Renal cortex interstitium (tissue), 11 donors: ENCODE data around the gene KLHL35. TPM values are rescaled to one million over a fixed set of nuclear protein-coding genes. Genes with fewer than 3 reads are reported as not detected.

Experiments
- DNase-seq, 11 donors: peaks; one replicate each; pipeline ENCODE4 v3.0.0-alpha.2; 2013; ENCODE audit warnings: low read depth in 9 of 11, low spot score in 4 of 11; ENCODE audit errors: extremely low read depth in 1 of 11
- polyA plus RNA-seq, 3 donors: library from polyadenylated mRNA; unstranded; fragments of 120-200 nt; gene quantifications; one replicate each; pipeline ENCODE4 v1.2.1, GENCODE V29; 2013; ENCODE audit not compliant: insufficient read length in 3 of 3

Gene KLHL35
- polyA plus RNA-seq, 3 donors, result 0.46 to 0.68 (median 0.47) TPM

DNA sequence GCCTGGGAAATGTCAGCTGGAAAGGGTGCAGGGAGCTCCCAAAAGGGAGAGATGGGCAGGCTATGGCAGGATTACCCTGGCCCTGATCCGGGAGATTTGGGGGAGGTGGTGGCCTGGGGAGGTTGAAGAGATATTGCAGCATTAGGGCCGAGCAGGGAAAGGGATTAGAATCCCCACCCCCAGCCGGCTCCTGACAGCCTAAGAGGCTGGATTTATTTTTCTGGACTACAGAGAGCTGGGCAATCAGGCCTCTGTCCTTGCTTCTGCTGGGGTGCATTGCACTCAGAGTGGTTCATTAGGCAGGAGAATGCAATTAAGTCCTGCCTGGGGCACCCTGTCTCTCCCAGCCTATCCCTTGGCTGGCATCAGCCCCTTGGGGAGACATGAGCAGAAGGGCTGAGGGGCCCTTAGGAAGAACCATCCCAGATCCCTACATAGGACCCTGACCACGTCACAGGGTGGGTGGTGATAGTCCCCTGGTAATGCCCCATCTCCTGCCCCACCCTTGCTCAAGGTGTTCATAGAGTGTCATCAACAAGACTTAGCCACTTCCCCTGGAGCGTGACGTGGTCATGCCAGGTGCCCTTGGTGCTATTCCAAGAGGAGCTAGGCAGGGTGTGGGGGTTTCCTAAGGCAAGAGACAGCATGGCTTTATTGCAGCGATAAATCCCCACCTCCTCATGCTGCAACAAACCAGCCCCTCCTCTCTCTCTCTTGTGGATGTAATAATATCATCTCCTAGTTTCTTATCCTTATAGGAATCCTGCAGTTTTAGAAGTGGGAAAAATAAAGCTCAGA, 38.4 kb upstream of the KLHL35 start:
- DNase-seq, result peak in 1 of 11 donors; percentile 48

DNA sequence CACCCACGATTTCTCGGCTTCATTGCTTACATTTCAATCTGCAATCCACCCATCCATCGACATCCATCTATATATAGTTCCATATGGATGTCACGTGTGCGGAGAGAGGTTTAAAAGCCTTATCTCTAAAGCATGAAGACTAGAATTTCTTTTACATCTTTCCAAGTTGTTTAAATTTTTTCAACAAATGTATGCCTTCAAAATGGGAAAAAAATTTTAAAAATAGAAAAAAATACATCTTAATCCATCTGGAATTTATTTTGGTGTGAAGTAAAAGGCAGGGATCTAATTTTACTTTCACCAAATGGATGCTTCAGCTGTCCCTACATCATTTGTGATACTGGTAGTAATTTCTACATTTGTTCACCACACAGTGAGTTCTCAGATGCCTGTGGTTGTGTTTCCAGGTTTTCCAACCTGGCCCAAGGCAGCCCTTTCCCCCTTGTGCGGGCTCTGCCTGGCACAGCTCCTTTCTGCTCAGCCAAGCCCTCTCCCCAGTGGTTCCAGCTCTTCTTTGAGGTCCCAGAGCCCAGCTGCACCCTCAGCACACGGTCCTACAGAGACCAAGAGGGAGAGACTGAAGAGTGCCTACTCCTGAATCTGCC, 37.6 kb upstream of the KLHL35 start:
- no peak for DNase-seq

DNA sequence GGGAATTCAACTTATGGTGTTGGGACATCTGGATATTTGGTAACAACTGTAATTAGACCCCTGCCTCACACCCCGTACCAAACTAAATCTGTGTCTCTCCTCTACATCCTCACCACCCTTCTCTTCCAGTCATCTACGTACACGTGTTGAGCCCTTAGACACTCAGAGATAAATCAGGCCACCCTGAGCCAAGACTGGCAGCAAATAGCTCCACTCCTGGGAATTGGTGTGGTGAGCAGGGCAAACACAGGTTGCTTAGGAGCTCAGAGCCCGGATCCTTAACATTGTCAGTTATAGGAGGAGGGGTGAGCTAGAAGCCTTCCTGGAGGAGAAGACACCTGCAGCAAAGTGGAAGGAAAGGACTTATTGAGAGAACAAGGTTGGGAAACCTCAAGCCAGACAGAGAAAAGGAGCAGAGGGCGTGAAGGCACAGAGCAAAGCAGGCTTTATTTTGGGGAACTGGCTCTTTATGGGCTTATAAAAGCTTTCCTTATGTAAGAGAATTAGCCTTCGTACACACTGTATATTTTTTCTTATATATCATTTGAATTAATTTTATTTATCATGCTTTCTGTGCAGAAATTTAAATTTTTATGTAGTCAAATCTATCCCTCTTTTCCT, 36.9 kb upstream of the KLHL35 start:
- DNase-seq, result no peak

DNA sequence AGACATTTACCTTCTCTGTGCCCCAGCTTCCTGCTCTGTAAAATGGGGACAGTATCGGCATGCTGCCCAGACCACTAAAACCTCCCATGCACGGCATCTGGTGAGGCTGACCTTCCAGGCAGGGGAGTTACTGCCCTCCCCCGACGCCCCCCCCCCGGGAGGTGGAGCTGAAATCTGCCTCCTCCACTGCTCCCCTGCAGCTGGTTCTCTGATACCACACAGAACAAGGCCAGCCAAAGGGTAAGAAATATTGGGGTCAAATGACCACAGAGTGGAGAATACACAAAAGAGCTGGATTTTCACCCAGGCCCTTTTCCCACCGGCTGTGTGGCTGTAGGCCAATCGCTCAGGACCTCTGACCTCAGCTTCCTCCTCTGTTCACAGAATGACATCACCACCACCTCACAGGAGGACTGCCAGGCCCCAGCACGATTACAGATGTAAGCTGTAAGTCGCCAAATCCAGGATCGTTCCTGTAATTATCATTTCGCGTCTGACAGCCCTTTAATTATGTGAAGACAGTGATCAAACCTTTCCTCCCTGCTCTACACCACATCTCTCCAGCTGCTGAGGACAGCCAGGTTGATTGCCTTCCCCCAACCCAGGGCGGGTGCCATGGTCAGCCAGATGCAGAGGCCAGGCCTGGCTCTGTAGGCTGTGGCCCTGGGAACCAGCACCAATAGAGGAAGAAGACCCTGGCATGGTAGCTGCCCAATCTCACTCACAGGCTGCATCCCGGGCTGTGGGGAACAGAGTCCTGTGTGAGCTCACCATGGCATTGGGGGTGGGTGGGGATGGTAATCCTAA, 35.7 kb upstream of the KLHL35 start:
- peak in 2 of 11 donors; percentile 33 to 44 for DNase-seq

DNA sequence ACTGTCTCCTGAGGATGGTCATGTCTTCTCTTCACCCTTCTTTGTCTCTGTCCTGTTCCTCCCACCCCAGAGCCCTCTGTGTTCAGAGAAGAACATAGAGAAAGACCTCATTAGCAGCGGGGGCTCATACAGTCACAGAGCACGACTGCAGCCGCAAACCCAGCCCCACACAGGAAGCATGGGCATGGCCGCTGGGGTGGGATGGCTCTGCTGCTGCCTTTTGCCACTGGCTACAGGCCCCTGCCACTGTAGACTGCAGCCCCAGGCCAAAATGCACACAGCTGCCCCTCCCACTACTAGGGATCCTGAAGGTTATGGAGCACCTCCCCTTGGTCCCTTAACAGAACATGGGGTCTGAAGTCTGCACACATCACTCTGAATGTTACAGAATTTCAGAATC, 34.9 kb upstream of the KLHL35 start:
- no peak for DNase-seq

DNA sequence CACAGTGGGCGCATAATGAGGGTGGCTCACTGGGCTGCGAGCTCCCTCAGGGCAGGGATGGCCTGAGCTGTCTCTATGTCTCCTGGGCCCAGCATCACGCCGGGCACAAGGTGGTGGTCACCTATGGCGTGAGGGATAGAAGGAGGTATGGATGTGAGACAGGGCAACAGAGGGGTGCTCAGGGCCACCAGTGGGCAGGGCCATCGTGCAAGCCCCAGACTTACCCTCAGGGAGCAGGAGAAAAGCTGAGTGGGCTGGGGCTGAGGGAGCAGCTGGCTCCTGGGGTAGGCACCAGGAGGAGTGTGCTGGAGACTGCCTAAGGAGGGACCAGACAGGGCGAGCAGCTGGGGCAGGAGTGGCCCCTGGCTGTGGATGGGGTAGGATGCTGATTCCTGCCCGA, 34.3 kb upstream of the KLHL35 start:
- no peak for DNase-seq

DNA sequence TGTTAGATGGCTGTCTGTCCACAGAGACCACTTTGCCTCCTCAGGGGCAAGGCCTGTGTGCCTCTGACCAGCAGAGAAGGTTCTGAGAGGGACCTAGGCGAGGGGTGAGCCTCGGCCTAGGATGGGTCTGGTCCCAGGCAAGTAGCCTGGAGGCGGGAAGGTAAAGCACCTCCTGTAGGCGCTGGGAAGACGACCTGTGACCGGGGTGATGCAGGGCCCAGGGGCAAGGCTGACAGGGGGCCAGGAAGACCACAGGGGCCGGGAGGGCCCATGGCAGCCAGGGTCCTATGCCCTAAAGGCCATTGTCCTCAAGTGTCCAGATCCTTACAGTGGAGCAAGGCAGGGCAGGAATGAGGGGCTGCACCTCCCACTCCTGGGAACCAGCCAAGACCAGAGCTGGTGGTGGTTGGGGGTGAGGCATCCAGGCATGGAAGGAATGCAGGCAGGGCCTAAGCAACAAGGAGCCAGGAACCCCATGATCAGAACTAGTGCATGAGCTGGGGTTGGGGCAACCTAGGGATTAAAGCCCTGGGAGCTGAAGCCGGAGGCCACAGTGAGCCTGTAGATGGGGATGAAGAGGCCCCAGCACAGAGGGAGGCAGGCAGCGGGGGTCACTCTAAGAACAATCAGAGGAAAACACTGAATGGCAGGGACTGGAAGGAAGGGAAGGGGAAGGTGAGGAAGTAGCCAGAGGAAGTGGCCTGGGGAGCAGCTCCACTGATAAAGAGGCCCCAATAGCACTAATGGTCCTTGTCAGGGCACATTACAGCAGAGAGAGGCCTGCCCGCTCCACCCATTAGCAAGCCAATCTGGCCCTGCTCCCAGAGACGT, 32.9 kb upstream of the KLHL35 start:
- DNase-seq, result peak in 3 of 11 donors; percentile 46 to 62 (median 54)

DNA sequence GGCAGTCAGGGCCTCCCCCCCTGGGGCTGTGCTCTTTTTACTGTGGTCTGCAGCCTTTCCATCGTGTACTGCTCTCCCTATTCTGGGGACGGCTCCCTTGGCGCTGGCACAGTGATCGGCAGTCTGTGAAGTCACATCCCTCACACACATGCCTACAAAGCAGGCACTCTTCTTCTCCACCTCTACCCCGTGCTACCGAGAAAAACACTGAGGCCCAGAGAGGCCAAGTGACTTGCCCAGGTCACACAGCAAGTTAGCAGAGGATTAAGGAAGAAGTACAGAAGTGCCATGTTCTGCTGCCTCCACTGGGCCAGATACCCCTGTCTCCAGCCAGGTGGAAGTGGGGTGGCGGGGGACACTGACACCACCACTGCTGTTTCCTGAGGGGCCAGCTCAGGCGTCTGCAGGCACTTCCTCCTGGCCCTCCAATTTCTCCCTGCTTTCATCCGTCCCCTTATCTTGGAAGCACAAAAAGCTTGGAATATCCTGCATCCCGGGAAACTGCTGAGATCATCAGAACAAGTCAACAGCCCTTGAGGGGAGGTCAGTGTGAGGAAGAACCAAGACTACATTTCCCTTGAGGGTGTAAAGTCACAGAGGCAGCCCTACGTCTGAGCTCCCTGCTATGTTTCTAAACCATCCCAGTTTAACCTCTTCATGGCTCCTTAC, 30.2 kb upstream of the KLHL35 start:
- DNase-seq, result no peak

DNA sequence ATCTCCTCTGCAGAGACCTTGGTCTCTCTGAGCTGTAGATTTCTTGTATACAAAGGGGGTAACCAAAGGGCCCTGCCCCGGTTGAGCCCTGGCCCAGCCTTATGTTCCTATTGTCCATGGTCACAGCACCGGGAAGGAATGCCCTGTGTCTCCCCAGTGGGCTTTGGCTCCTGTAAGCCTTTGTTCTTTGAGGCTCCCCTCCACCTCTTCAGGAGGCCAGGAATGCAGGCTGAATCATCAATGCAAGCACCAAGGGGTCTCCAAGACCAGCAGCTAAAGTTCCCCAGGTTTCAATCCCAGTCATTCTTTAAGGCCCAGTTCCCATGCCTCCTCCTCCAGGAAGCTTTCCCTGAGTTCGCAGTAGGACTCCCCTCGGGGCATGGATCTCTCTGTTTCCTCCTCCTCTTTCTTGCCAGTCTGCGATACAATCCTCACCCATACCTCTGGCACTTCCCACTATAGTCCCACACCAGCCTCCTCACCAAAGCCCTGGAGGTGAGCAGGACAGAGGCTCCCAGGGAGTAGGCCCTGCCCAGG, 29.2 kb upstream of the KLHL35 start:
- DNase-seq, result no peak

DNA sequence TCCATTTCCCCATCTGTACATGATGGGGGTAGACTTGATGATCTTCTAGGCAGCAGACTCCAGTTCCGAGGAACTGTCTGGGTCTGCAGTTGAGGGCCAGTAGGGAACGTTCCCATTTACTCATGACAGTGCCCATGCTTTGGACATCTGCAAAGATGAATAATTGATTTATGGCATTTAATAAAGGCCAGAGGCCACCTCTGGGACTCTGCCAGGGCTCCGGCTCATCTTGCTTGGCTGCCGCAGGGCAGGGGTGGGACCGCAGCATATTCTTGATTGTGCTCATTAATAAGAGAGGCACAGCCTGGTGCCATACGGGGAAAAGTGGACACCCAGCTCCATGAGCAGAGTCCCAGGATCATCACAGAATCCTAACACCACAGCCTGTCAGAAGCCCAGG, 28.1 kb upstream of the KLHL35 start:
- DNase-seq, result no peak

DNA sequence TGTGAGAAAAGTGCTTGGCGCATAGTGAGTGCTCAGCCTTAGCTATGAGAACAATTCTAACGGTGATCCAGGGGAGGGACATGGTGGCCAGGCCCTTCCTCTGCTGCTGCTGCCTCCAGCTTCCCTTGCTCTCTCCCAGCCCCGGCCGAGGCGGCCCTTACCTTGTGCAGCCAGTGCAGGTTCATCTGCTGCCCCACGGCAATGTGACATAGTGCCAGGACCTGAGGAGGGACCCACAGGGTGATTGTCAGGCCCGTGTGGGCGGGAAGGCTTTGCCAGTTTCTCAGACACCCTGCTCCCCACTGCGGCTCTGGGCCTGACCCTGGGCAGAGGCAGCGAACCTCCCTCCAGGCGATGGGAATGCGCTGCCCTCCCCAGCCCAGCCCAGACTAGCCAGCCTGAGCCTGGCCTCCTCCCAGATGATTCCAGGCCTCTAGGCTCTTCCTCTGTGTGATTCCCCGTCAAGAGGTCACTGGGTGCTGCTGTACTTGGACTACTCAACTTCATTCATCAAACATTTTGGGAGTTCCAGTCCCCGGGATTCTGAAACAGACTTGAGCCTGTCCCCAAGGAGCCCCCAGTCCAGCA, 23.7 kb upstream of the KLHL35 start:
- DNase-seq, result no peak

DNA sequence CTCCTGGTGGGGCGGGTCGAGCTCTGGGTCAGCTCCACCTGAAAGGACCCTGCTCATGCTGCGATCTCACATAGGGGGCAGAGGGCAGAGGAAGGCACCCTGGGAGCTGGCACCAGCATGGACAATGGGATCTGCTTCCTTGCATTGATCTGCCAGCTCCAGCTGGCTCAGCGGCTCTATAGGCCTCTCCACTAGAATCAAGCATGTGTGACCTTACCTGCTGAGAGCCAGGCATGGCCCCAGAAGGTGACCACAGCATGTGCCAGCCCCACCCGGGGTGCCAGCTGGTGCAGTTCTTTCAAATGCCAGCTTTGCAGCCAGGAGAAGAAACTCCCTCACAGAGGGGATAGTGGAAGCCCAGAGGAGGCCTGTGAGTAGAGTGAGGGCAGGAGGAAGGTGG, 22.0 kb upstream of the KLHL35 start:
- no peak for DNase-seq

DNA sequence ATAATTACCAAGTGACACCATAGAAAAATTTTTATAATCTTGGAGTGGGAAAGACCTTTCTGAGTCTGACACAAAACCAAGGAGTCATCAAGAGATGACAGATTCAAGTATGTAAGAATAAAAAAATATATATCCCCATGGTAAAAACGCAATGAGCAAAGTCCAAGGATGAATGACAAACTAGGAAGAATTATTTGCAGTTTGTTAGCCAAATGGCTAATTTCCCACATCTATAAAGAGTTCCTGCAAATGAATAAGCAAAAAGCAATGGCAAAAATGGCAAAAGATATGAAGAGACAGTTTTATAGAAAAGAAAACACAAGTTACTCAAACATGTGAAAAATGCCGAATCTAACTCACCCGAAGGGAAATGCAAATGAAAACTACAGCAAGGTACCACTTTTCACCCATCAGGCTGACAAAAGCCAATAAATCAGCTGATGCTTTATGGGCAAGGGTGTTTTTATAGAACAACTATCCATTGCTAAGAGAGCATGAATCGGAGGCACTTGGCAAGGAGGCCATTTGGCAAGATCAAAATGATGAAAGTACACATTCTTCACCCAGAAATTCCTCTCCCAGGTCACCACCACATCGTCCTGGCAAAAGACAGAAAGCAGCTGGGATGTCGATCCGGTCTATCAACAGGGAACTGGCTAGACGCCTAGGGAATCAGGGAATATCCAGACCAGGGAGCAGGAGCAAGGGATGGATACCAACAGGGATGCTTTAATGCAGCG, 21.1 kb upstream of the KLHL35 start:
- DNase-seq, result no peak

DNA sequence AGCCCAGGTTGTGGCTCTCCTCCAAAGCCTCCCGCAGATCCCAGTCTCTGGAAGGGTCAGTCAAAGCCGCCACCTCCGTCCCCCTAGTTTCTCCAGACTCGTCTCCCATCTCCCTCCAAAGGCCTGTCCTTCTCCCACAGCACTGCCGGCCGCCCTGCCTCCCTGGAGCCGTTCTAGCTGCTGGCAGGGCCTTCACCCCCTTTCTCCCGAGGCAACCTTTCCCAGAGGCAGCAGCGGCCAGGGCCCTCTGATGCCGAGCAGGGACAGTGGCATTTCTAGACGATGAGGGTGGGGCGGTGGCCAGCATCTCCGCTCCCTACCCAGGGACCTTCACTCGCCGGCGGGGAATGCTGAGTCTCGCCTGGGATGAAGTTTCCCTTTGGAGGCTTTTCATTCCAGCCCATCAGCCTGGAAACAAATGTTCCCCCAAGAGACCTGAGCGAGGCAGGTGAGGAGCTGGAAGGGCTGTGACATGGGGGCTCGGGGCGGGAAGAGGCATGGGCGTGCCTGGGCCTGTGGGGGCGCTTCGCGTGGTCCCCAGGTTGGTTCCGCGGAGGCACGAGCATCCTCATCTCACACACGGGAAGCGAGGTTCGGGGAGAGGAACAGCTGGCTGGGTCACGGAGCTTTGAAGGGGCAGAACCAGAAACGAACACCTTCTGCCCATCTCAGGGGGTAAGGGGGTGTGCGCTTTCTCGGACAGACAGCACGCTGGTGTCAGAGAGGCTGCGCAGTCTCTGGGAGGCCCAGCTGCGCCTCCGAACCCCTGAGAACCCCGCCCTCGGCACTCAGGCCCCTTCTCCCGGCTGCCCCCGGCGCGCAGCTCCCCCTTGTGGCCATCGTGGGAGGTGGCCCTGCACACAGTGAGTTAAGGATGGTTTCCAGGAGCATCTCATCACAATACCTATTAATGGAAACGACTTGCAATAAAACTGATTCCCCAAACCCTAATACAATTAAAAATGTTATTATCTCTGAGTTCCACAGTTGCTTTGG, 18.1 kb upstream of the KLHL35 start:
- DNase-seq, result no peak

DNA sequence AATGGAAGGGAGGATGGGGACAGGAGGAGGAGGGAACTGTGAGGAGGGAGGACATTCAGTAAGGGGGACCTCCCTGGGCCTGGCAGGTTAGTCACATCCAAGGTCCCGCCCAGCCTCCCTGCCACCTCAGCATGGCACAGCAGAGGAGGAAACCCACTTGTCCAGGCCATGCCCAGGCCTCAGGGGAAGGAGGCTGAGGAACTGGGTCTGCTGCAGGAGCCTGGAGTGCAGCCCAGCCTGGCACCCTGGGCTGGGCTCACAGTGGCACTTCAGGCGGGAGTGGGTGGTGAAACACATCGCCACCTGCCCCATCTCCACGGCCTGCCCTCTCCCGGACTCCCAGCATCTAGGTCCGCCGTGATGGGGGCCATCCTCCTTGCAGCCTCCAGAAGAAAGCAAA, 17.2 kb upstream of the KLHL35 start:
- DNase-seq, result no peak

DNA sequence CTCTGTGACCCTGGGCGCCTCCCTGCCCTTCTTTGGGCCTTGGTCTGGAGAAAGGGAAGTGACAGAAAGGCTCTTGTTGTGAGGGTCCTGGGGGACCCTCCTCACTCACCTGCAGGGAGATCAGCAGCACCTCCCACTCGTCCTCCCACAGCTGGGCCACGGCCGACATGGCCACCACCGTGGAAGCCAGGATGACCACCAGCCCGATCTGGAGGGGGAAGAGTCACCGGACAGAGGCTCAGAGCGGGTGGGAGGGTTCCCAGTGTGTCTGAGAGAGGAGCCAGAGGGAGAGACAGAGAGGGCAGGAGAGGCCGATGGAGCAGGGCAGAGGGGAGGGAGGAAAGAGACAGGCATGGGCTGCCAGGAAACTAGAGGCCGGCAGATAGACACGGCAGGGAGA, 16.8 kb upstream of the KLHL35 start:
- no peak for DNase-seq
